GM18873 (cell line): ENCODE results near the gene IGFLR1.

ENCODE experiments used
- ATAC-seq: cut with Tn5 transposase; IDR thresholded peaks from one replicate; pipeline ENCODE4 v1.9.1; 2021; ENCODE audit warnings: mild to moderate bottlenecking, moderate library complexity, moderate number of reproducible peaks; ENCODE audit not compliant: unreplicated experiment, low FRiP score

The IGFLR1 gene

DNA sequence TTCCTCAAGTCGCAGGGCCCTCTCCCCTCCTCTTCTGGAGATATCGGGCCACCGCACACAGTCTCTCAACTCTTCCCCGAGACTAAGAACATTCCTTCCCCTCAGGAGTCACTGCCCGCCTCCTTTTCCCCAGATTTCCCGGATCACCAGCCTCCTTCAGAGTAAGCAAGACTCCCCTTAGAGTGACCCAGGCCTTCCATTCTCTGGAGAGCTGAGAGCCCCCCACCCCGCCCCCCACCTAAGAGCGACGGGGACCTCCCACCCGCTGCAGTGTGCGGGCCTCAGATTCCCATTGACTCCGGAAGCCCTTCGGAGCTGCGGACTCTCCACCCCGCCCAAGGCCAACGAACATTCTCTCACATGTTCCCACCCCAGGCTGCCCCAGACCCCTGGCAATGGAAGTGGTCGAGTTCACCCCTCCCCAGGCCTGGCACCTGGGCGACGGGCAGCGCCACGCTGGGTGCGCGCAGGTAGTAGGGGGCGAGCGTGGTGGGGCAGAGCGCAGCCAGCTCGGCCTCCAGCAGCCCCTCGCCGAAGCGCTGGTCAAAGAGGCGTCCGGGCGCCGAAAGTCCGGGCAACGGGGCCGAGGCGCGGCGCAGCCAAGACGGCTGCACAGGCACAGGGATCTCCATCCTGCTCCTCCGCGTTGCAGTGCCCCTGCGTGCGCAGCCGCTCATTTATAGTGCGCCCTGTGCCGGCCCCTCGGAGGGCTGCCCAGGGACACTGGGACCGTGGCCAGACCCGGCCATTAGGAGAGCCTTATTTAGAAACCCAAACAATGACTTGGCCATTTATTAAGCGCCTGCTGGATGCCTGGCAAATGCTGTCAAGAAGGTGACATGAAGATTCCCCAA lies 14.4 kb upstream of the IGFLR1 start, which contains the start of gene HSPB6:
Gene HSPB6, minus strand, starts transcription at position 653 of the 854 bp plus-strand sequence. Its CDS starts 21 bp downstream, at position 632.
- no peak for ATAC-seq

DNA sequence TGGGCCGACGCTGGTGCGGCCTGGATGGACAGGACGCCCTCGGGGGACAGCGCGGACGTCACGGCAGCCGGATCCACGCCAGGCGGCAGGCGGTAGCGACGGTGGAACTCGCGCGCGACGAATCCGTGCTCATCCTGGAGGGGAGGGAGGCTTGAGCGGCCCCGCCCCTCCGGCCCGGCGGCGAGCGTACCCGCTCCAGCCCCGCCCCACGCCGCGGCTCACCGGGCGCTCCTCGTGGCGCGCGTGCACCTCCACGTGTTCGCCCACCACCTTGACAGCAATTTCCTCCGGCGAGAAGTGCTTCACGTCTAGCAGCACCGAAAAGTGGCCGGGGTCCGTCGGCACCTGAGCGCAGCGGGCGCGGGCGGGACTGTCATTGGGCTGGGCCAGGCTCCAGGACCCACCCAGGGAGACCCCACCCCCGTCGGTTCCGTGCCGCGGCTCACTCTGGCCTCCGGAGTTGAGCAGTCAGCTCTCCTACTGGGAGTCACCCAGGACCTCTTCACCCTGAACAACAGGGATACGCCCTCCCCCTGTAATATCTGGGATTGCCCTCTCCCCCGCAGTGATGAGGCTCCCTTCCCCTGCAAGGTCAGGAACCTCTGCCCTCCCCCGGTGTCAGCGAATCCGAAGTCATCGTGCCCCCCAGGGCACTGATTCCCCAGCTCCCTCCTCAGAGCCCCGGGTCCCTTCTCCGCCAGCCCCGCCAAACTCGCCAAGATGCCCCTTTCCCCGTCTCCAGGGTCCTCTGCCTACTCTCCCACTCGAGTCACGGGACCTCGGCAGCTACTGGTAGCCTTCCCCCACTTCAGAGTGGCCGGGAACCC lies 13.5 kb upstream of the IGFLR1 start:
- no peak for ATAC-seq

DNA sequence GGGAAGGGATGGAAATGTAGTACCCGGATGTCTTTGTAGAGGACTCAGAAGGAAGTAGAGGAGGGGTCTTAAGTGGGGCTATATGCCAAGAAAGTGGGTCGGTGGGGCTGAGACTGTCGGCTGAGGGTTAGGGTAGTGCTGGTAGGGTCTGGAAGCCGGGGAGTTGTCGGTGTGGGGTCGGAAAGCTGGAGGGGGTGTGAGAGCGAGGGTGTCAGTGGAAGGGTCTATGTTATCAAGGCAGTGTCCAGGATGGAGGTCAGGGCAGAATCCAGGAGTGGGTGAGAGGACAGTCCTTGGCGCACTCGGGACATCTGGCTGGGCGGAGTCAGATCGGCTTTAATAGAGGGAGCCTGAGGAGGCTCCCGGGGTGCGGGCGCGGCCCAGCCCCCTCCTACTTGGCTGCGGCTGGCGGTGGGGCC lies 12.9 kb upstream of the IGFLR1 start:
- no peak for ATAC-seq

DNA sequence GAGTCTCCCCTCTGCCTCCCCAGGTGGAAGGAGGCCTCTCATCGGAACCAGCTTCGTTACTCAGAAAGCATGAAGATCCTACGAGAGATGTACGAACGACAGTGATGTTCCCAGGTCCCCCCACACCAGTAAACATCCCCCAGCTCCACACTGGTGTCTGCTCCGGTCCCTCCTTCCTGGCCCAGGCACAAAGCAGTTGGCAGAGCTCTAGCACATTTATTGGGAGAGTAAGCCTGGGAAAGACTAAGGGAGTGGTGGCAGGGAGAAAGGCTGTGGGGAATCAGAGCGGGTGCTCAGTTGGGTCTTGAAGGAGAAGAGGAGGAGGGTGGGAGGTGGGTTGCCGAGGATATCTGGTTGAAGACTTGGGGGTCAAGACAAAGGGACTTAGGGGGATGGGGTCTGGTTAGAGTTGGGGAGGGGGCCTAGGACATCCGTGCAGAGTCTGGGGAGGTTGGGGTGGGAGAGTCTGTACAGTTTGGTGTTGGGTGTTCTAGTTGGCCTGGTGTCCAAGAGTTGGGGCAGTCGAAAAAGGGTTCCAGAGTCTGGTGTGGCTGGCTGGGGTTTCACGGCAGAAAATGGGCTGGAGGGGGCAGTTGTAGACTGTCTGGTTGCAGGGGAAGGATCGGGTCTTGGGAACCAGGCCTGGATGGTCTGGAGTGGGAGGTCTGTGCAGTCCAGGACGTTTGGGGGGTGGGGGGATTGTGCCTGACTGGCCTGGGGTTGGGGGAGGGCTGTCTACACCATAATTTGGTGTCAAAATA lies 12.3 kb upstream of the IGFLR1 start:
- no peak for ATAC-seq

DNA sequence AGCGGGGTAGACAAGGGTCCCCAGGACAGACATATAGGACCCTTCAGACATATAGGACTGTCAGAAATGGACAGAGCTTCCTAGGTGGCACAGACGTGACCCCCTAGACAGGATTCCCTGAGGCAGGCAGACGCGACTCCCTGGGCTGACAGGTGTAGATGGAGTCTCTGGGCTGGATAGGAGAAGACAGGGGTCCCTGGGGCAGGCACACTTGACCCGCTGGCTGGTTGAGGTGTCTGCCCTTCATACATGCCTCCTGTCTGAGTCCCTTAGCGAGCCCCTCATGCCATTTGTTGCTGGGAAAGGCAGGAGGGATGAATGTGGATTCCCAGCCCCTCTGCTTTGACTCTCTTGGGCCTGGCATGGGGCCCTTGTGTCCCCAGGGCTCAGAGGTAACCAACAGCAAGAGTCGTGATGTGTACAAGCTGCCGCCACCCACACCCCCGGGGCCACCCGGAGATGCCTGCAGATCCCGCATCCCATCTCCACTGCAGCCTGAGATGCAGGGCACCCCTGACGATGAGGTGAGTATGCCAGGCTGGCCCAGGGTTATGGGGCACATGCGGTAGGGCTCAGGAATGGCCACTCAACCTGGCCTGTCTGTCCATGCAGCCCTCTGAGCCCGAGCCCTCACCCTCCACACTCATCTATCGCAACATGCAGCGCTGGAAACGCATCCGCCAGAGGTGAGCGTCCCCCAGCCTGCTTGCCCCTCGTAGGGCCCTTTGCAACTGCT lies 11.6 kb upstream of the IGFLR1 start:
- no peak for ATAC-seq

DNA sequence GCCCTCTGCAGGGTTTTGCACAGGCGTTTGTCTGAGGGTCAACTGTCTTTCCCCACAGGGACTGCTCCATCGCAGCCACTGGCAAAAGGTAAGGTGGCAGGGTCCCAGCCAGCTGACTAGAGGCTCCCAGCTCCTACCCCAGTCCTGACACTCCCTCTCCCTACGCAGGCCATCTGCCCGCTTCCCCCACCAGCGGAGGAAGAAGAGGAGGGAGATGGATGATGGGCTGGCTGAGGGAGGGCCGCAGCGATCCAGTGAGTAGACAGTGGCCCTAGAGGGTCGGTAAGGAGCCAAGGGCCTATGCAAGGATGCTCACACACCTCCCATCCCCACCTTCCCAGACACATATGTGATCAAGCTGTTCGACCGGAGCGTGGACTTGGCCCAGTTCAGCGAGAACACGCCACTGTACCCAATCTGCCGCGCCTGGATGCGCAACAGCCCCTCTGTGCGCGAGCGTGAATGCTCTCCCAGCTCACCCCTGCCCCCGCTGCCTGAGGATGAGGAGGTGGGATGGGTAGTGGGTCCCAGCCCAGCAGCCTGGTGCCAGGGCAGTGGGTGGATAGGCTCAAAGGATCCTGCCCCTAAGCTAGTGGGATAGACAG lies 10.6 kb upstream of the IGFLR1 start:
- ATAC-seq: no peak

DNA sequence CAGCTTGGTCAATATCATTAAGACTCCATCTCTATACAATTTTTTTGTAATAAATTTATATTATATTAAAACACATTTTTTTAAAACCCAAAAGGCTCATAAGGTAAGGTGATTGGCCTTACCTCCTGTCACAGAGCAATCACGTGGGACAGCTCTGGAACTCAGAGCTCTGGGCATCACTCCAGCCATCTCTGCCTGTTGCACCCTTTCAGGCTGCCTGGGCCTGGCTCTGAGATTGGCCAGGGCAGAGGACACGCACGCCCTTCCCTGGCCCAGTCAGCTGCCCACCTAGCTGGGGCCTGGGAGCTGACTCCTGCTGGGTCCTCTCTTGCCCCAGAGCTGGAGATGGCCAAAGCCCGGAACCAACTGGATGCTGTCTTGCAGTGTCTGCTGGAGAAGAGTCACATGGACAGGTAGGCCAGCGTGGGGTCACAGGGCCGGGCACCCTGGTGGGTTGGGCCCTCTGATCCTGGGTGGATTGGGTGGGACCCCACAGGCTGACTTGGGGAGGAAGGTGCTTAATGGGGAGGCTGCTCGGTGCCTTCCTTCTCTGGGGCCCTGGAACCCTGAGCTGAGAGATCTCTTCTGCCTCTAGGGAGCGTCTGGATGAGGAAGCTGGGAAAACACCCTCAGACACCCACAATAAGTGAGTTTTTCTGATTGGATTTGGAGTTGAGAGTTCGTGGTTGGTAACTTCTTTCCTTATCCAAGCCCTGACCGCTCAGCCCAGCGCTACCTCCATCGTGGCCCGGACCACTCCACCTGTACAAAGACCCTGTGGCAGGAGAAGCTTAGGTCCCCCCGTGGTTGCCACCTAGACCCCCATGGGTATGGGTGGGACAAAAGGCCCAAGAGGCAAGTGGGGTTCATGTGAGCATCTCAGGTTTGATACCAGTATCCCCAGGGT lies 9.8 kb upstream of the IGFLR1 start:
- ATAC-seq: no peak

DNA sequence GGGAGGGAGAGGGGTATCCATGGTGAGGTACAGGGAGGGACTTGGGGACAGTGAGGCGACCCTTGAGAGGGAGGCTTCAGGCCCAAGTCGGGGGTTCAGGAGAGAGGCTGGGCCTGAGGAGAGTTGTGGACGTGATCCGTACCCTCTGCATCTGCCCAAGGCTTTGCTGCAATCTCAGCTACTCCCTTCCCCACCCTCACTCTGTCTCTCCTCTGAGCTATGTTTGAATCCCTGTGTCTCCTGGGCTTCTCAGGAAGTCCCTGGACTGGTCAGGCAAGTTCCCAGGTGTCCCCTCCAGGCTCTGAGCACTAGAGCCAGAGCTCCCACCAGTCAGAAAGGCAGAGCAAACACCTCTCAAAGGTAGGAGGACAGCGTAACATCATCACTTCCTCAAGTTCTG lies 7.9 kb upstream of the IGFLR1 start:
- ATAC-seq: no peak

DNA sequence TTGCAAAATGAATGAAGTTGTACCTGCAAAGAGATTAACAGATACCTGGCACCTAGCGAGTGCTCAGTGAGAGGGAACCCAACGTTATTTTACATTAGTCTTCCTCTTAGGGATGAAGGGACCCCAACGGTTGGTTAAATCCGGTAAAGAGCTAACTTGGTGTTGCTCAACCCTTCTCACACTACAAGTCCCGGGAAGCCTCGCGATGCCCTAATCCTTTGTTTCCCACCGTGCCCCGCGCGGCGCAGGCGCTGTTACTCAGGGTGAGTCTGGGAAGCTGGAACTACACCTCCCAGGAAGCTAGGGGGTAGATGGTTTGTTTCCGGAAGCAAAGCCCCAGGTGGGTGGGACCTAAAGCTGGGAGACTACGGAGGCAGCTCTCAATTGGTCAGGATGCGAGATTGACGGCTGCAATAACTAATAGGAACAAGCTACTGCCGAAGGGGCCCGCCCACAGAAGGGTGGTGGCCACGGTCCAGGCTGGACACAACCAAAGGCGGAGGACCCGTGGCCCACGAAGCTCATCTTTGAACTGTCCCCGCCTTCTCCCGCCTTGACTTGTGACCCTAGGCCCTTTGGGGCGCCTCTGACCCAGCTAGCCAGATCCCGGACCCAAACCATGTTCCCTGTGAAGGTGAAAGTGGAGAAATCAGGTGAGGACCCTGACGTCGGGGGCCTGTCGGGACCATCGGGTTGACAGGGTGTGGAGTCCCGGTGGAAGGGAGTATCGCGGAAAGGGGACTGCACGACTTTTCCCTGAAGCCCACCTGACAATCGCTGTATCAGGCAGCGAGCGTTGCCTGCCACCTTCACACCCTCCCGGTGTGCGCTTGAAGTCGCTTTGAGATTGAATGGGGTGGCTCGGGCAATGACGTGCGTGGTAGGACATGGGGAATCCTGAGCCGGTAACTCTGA lies 6.1 kb upstream of the IGFLR1 start, which contains the start of gene LIN37:
Gene LIN37, plus strand, starts transcription at position 471 of the 915 bp plus-strand sequence. Its CDS starts 149 bp downstream, at position 620.
- peak; percentile 79 for ATAC-seq

DNA sequence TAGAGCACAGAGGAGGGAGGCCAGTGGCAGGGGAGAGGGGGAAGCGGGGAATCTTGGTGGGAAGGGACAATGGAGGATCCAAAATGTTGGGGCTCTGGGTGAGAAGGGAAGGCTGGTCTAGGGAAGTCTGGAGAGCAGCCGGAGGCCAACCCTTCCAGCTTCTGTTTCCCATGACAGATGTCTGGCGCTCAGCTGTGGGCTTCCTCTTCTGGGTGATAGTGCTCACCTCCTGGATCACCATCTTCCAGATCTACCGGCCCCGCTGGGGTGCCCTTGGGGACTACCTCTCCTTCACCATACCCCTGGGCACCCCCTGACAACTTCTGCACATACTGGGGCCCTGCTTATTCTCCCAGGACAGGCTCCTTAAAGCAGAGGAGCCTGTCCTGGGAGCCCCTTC lies 4.3 kb upstream of the IGFLR1 start:
- ATAC-seq: no peak

DNA sequence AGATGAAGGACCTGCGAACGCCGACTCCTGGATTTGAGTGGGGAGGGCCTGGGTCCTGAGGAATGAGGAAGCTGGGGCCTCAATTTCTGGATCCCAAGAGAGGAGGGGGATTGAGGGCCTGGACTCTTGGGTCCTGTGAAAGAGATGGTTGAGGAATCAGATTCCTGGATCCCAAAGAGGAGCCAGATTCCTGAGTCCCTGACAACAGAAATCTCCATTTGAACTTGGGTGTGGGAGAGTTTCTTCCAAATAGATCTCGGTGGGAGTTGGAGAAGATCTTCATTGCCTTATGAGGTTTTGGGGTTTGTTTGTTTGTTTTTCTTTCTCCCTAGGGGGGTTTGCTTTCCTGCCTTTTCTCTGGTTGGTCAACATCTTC lies 3.8 kb upstream of the IGFLR1 start:
- no peak for ATAC-seq

DNA sequence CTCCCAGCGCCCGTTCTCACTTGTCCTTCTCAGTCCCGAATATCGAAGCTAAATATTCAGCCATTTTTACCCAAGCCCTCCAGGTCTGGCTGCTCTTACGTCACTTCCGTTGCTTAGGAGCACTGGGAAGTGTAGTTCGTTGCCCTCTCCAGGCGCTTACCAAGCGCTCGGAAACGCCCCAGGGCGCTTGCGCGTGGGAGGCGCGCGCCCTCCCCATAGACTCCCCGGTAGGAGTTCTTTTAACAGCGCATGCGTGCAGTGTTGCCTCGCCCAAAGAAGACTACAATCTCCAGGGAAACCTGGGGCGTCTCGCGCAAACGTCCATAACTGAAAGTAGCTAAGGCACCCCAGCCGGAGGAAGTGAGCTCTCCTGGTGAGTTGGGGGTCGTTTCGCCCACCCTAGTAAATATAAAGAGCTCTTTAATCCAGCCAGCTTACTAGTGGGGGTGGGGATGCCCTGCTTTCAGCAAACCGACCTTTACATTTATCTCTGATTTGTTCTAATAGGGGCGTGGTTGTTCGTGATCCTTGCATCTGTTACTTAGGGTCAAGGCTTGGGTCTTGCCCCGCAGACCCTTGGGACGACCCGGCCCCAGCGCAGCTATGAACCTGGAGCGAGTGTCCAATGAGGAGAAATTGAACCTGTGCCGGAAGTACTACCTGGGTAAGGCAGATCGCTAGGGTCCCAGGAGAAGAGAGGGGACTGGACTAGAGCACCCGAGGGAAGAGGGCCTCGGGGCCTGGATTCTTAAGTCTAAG lies 3.3 kb upstream of the IGFLR1 start, which contains the start of the genes PSENEN and U2AF1L4:
Gene PSENEN, plus strand, starts transcription at position 324 of the 759 bp plus-strand sequence. Its CDS starts 280 bp downstream, at position 604.
Gene U2AF1L4, minus strand, starts transcription at position 91 of the 759 bp plus-strand sequence. Its CDS starts 27 bp downstream, at position 64.
- ATAC-seq: peak; percentile 37

DNA sequence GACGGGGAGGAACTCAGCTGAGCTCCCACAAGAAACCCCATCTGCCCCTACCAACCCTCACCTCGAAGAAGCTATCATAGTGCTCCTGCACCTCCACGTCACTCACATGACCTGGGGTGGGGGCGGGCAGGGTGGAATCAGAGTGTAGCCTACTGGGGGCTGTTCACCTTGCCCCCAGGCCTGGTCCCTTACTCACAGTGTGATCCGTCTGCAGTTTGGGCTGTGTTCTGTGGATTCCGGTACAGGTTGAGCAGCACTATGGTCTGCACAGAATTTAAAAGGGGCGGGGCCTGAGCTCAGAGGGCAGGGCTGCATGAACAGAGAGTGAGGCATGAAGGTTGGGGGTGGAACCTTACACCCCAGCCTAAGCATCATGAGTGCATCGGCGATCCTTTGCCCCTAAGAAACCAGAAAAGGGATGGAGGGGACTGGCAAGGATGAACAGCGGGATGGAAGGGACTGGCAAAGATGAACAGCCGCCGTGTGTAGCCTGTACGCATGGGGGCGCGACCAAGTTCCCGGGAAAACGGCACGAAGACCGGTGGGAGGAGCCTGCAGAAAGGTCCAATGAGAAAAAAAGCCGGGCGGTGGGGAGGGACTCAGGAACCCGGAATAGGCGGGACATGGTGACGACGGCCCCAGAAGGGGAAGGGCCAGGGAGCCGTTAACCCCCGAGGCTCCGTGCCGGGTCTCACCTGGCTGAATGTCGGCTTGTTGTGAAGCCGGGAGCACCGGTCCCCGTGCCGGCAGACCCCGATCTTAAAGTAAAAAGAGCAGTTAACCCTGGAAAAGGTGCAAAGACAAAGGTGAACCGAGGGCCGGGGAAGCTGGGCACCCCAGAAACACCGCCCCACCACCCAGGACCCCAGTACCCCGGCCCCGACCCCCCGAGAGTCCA lies 2.4 kb upstream of the IGFLR1 start:
- ATAC-seq: no peak

DNA sequence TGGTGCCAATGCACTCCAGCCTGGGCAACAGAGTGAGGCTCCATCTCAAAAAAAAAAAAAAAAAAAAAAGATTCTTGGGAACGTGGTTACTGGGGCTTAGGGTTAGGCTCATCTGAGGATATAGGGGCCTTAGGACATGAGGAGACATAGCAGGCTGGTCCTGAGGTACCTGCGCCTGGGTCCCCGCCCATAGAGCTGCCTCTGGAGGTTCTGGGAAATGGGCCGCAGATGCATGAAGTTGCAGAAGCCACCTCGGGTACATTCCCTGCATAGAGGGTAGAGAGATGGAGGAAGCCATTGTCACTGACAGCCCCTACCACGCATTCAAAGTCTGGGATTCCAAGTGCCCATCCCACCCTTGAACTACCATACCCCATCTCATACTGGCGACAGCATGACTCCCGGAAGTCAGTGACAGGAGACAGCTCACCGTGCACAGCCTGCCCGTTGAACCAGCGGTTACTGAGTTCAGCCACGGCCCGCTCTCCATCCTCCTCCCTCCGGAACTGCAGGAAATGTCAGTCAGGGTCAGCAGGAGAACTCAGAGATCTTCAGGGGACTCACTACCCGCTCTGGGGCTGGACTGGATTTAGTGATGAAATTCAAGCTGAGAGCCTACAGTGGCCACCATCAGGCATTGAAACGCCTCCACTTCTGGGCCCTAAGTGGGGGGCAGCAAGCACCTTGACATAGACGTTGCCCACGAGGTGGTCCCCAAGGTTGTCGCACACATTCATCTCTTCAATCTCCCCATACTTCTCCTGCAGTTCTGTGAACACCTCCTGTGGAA lies 1.6 kb upstream of the IGFLR1 start:
- ATAC-seq: no peak

DNA sequence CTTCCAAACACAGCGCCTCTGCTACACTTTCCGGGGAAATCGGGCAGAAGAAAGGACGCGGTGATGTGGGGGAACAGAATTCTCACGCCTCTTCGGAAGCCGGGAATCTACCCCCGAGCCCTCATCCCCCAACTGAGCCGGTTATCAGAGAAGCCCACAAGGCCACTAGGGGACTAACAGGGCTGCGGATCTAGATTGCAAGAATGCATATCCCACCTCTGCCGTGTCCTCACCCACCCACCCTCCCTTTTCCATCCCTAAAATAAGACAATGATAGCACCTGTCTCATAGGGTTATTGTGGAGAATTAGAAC lies 1.1 kb downstream of the IGFLR1 start:
- ATAC-seq: no peak
